ENCODE results near the gene GAS2L2. TPM values are rescaled to one million over a fixed set of nuclear protein-coding genes. Genes with fewer than 3 reads are reported as not detected.

Gene GAS2L2
- total RNA-seq, 2 experiments from 2014 or later = 0.27 to 0.34 TPM

DNA sequence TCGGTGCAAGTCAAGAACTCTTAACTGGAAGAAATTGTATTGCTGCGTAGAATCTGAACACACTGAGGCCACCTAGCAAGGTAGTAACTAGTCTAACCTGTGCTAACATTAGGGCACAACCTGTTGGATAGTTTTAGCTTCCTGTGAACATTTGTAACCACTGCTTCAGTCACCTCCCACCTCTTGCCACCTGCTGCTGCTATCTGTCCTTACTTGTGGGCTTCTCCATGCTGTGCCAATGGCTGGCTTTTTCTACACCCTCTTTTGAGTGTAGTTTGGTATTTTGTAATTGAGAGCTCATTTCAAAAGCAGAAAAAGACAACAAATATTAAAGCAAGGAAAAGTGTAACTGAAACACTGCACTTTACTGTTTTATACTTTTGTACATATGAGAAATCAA is 29.3 kb downstream of the GAS2L2 start:
- CTCF ChIA-PET = interaction anchor here (1.0 to 3.0 kb wide), 5 partner anchors 10 to 85 kb away, joined by 3 to 13 read pairs (median 3); partner anchors contain the start of gene TAF15
- H3K9me3 Mint-ChIP-seq = no peaks in the 10 kb centered on the region
- no peak for ATAC-seq
- H3K4me1 Mint-ChIP-seq (ENCODE audit: low read depth) = no peaks in the 10 kb centered on the region
- POLR2A ChIA-PET = interaction anchor here (0.9 kb wide), 1 partner anchor 9 kb away, joined by 3 read pairs; no protein-coding TSS in a partner anchor
- intact Hi-C loops (cut with micrococcal nuclease) = no loop called here
- peaks cover 29% of the 10 kb centered on the region for H3K36me3 Mint-ChIP-seq (ENCODE audit: low read depth)
- TF ChIP-seq, protein P1, sequence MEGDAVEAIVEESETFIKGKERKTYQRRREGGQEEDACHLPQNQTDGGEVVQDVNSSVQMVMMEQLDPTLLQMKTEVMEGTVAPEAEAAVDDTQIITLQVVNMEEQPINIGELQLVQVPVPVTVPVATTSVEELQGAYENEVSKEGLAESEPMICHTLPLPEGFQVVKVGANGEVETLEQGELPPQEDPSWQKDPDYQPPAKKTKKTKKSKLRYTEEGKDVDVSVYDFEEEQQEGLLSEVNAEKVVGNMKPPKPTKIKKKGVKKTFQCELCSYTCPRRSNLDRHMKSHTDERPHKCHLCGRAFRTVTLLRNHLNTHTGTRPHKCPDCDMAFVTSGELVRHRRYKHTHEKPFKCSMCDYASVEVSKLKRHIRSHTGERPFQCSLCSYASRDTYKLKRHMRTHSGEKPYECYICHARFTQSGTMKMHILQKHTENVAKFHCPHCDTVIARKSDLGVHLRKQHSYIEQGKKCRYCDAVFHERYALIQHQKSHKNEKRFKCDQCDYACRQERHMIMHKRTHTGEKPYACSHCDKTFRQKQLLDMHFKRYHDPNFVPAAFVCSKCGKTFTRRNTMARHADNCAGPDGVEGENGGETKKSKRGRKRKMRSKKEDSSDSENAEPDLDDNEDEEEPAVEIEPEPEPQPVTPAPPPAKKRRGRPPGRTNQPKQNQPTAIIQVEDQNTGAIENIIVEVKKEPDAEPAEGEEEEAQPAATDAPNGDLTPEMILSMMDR (IDR thresholded peaks at IDR 0.05) = no peak
- H3K4me3 Mint-ChIP-seq = no peak overlapping the region
- peak overlapping the region; percentile 3 for H3K27ac Mint-ChIP-seq
- H3K27me3 Mint-ChIP-seq = no peaks in the 10 kb centered on the region
- no peak for DNase-seq

DNA sequence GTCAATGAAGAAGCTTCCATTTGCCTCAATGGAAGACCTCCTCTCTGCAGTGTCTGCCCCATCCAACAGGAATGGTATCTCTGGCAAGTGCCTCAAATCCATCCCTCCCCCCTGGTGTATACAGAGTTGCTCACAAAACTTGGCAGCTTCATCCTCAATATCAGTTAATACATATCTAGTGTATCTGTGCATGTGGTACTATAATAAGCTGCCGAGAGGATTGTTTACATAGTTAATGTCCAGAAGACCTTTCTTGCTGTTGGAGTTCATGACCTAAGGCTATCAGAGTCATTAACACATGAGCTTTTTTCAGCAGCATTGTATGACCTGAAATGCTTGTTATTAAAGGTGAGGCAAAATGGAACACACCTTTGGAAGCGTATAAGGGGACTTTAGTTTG is 35.6 kb downstream of the GAS2L2 start:
- no peaks in the 10 kb centered on the region for H3K9me3 Mint-ChIP-seq
- H3K4me3 Mint-ChIP-seq = no peak overlapping the region
- TF ChIP-seq, protein P1 (IDR thresholded peaks at IDR 0.05) = no peak
- intact Hi-C loops (cut with micrococcal nuclease) = no loop called here
- no peak overlapping the region for H3K27ac Mint-ChIP-seq
- ChIA-PET CTCF (interaction anchor here (0.7 to 1.0 kb wide), 4 partner anchors 13 to 552 kb away, joined by 4 read pairs; no protein-coding TSS in a partner anchor), POLR2A (interaction anchor here (1.2 kb wide), 1 partner anchor 12 kb away, joined by 3 read pairs; no protein-coding TSS in a partner anchor)
- H3K27me3 Mint-ChIP-seq = no peaks in the 10 kb centered on the region
- no peaks in the 10 kb centered on the region for H3K4me1 Mint-ChIP-seq (ENCODE audit: low read depth)
- H3K36me3 Mint-ChIP-seq (ENCODE audit: low read depth) = peaks cover 14% of the 10 kb centered on the region
- ATAC-seq (no peak), DNase-seq (no peak)

DNA sequence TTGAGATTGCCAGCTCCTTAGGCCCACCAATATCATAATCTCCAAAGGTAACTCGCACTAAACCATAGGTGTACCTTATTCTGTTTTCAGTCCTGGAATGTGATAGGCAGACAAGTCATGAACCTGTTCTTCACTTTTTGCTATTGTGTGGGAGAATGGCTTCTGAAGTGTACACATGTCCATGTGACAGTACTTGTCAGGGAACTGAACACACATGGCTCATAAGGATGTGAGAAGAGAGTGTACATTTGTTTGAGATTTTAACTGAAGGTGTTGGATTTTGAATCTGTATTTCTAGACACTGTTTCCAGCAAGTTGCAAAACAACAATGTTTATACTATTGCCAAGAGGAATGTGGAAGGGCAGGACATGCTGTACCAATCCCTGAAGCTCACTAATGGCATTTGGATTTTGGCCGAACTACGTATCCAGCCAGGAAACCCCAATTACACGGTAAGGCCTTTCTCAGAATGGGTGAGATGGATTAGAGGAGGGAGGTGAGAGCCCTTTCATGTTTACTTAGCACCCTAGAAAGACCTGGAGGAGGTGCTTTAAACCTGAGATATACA is 36.1 kb downstream of the GAS2L2 start:
- H3K27ac Mint-ChIP-seq = no peak overlapping the region
- no peaks in the 10 kb centered on the region for H3K4me1 Mint-ChIP-seq (ENCODE audit: low read depth)
- no peaks in the 10 kb centered on the region for H3K9me3 Mint-ChIP-seq
- ATAC-seq = no peak
- POLR2A ChIA-PET = no interaction called here
- H3K36me3 Mint-ChIP-seq (ENCODE audit: low read depth) = peaks cover 14% of the 10 kb centered on the region
- H3K4me3 Mint-ChIP-seq = no peak overlapping the region
- CTCF ChIA-PET = interaction anchor here (1.0 to 1.4 kb wide), 3 partner anchors 29 to 41 kb away, joined by 3 to 4 read pairs (median 3); no protein-coding TSS in a partner anchor
- H3K27me3 Mint-ChIP-seq = no peaks in the 10 kb centered on the region
- TF ChIP-seq, protein P1 (IDR thresholded peaks at IDR 0.05) = no peak
- no peak for DNase-seq
- intact Hi-C loops (cut with micrococcal nuclease) = no loop called here

DNA sequence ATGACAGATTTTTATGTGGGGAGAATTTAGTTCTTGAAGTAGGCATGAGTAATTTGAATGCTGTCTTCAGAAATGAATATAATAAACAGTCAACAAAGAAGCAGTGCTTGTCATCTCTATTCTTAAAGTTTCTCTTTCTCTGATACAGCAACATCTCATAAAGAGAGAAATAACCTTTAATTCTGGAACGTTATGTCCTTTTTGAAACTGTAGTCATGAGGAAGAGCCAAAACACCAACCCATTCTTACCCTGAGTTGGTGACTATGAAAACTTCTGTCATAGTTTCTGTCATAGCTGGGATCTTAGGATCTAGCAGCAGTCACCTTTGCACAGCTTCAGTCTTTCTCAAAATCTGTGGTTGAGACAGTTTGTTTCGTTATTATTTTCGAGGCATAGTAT is 36.9 kb downstream of the GAS2L2 start:
- Mint-ChIP-seq H3K27me3 (no peaks in the 10 kb centered on the region), H3K4me3 (no peak overlapping the region), H3K9me3 (no peaks in the 10 kb centered on the region), H3K36me3 (ENCODE audit: low read depth) (peaks cover 16% of the 10 kb centered on the region), H3K27ac (no peak overlapping the region), H3K4me1 (ENCODE audit: low read depth) (peaks cover 2% of the 10 kb centered on the region)
- intact Hi-C loops (cut with micrococcal nuclease) = no loop called here
- DNase-seq = no peak
- CTCF ChIA-PET = interaction anchor here (1.3 to 1.4 kb wide), 2 partner anchors 32 to 42 kb away, joined by 3 read pairs; no protein-coding TSS in a partner anchor
- POLR2A ChIA-PET = interaction anchor here (1.0 kb wide), 1 partner anchor 11 kb away, joined by 3 read pairs; no protein-coding TSS in a partner anchor
- TF ChIP-seq, protein P1 (IDR thresholded peaks at IDR 0.05) = no peak
- ATAC-seq = no peak

DNA sequence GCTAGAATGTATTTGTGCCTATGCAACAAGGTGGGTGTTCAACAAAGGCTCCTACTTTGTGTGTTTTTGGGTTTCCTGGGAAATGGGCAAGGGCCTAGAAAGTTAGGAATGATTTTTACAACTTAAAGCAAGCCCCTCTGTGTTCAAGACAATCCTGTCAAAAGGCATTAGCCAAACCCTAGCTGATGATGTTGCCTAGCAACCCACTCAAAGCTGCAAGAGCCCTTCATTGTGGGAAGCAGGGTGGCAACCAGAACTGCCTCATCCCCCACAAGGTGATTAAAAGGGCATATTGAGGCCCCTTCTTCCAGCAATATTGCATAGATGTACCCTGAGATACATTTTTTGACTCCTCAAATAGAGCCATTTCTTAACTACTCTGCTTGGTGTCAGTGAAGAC is 37.6 kb downstream of the GAS2L2 start:
- POLR2A ChIA-PET = interaction anchor here (1.0 kb wide), 1 partner anchor 12 kb away, joined by 3 read pairs; no protein-coding TSS in a partner anchor
- Mint-ChIP-seq H3K4me3 (no peak overlapping the region), H3K27ac (no peak overlapping the region), H3K4me1 (ENCODE audit: low read depth) (peaks cover 3% of the 10 kb centered on the region), H3K27me3 (no peaks in the 10 kb centered on the region), H3K9me3 (no peaks in the 10 kb centered on the region), H3K36me3 (ENCODE audit: low read depth) (peaks cover 24% of the 10 kb centered on the region)
- ATAC-seq (no peak), DNase-seq (no peak)
- TF ChIP-seq, protein P1 (IDR thresholded peaks at IDR 0.05) = no peak
- intact Hi-C loops (cut with micrococcal nuclease) = no loop called here
- CTCF ChIA-PET = interaction anchor here (0.6 to 1.4 kb wide), 3 partner anchors 32 to 43 kb away, joined by 3 read pairs; no protein-coding TSS in a partner anchor

Measured in activated CD8-positive, alpha-beta T cell treated with anti-CD3 and anti-CD28 coated beads for 36 hours (primary cell).